Thoracic aorta (tissue), 2 donors: ENCODE data around the gene PIM2. TPM values are rescaled to one million over a fixed set of nuclear protein-coding genes. Genes with fewer than 3 reads are reported as not detected.

Experiments used
- ATAC-seq: fragments of 150-250 bp; one replicate; pipeline ENCODE4 v1.8.0; 2017; ENCODE audit warnings: low read depth; ENCODE audit not compliant: insufficient number of reproducible peaks, low FRiP score
- DNase-seq: peaks from one replicate; pipeline ENCODE4 v3.0.0-alpha.2; 2020; ENCODE audit warnings: low spot score
- H3K27ac ChIP-seq, 2 donors: fragments of 200-600 bp; sonication (generic); 1 replicate in 1 of 2; 2 replicates in 1 of 2; pipeline ENCODE4 v1.5.1; 2016; ENCODE audit warnings: mild to moderate bottlenecking in 2 of 2, moderate library complexity in 2 of 2
- H3K27me3 ChIP-seq: fragments of 200-600 bp; sonication (generic); replicated peaks from 2 replicates; pipeline ENCODE4 v1.6.0; 2016; ENCODE audit warnings: mild to moderate bottlenecking; ENCODE audit not compliant: insufficient read depth
- H3K36me3 ChIP-seq: fragments of 200-600 bp; sonication (generic); one replicate; pipeline ENCODE4 v1.5.1; 2016
- H3K4me1 ChIP-seq, 2 donors: fragments of 200-600 bp; sonication (generic); 1 replicate in 1 of 2; 2 replicates in 1 of 2; pipeline versions ENCODE4 v1.5.1 to v1.6.0; 2016; ENCODE audit warnings: low read depth in 2 of 2, mild to moderate bottlenecking in 1 of 2; ENCODE audit not compliant: control insufficient read depth in 1 of 2
- H3K4me3 ChIP-seq: fragments of 200-600 bp; sonication (generic); 2 replicates; pipeline ENCODE4 v1.5.1; 2016; ENCODE audit warnings: mild to moderate bottlenecking
- H3K9me3 ChIP-seq: fragments of 200-600 bp; sonication (generic); 2 replicates; pipeline ENCODE4 v1.5.1; 2016
- total RNA-seq, 2 donors: library from RNA; depleted of rRNA; stranded (reverse); fragments of >200 nt; gene quantifications; one replicate each; pipeline versions ENCODE4 v1.1.0 to v1.2.3, GENCODE V29; 2016
- TF ChIP-seq, protein P1 (sequence below): fragments of 200-600 bp; sonication (generic); IDR thresholded peaks from one replicate; pipeline ENCODE4 v1.5.1; 2019; ENCODE audit warnings: antibody characterized with exemption

PIM2 gene
- total RNA-seq, 2 donors from 2014 or later, result 14.8 to 21.9 TPM

- DNase-seq (no peak), ATAC-seq (no peak)
- no peaks in the 10 kb centered on the region for H3K9me3 ChIP-seq
- H3K27me3 ChIP-seq, result no peaks in the 10 kb centered on the region
- H3K4me1 ChIP-seq, result peaks cover 0 to 10% of the 10 kb centered on the region in 2 donors
- H3K36me3 ChIP-seq, result no peaks in the 10 kb centered on the region
- no peak overlapping the region for H3K4me3 ChIP-seq
- H3K27ac ChIP-seq, result no peak overlapping the region
- TF ChIP-seq, protein P1, sequence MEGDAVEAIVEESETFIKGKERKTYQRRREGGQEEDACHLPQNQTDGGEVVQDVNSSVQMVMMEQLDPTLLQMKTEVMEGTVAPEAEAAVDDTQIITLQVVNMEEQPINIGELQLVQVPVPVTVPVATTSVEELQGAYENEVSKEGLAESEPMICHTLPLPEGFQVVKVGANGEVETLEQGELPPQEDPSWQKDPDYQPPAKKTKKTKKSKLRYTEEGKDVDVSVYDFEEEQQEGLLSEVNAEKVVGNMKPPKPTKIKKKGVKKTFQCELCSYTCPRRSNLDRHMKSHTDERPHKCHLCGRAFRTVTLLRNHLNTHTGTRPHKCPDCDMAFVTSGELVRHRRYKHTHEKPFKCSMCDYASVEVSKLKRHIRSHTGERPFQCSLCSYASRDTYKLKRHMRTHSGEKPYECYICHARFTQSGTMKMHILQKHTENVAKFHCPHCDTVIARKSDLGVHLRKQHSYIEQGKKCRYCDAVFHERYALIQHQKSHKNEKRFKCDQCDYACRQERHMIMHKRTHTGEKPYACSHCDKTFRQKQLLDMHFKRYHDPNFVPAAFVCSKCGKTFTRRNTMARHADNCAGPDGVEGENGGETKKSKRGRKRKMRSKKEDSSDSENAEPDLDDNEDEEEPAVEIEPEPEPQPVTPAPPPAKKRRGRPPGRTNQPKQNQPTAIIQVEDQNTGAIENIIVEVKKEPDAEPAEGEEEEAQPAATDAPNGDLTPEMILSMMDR, result no peak
Measured at GRCh38 chrX:48893556-48894348, 25.1 kb downstream of the PIM2 start.

DNA sequence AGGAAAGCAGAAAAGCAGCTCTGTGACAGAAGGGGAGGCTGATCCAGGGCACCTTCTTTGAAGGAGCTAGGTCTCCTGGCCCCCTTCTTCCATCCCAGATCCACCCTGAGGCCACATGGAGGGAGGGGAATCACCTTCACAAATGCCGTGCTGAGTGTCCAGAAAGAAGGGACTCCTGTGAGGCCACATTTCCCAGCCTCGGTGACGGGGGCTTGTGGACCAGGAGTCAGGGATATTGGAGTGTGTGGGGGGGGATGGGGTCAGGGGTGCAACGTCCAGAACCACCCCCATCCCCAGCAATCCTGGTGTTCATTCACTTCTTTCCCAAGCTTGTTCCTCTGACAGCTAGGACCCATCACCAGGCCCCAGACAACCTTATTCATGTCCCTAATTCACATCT lies 25.9 kb downstream of the PIM2 start:
- H3K4me3 ChIP-seq, result no peak overlapping the region
- TF ChIP-seq, protein P1, result no peak
- DNase-seq (no peak), ATAC-seq (no peak)
- no peaks in the 10 kb centered on the region for H3K36me3 ChIP-seq
- H3K27ac ChIP-seq, result no peak overlapping the region
- H3K27me3 ChIP-seq, result no peaks in the 10 kb centered on the region
- no peaks in the 10 kb centered on the region for H3K9me3 ChIP-seq
- peaks cover 0 to 10% of the 10 kb centered on the region in 2 donors for H3K4me1 ChIP-seq

DNA sequence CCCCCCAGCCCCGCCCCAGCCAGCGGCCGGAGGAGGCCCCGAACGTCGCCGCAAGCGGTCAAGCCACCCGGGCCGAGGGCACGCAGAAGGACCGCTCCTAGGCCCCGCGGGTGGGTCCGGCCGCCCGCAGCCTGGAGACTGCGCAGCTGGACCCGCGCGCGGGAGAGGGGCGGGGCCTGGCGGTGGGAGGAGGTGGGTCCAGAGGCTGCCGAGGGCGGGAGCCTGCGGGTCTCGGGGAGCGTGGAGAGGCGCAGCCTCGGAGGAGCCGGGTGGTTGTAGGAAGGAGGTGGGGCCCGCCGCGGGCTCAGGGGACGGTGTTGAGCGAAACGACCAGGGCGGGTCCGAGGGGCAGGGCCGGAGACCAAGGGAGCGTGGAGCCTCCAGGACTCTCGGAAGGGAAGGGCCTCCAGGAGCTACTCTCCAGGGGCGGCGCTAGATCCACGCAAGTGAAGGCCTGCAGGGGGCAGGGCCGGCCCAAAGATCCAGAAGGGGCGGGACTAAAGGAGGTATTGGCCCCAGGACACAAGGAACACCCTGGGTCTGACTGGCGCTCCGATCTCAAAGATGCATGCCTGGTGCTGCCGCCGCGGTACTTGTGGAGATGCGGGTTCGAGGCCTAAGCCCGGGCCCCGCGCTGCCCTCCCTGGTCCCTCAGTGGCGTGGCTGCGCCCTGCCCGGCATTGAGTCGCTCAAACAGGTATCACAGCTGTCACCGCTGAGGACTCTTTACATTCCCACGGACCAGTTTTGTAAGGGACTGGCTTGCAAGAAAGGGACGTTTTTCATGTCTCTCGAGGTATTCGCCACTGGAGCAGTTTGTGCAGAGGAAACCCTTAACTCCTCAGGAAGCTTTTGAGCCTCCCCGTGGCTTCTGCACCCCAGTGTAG lies 27.2 kb downstream of the PIM2 start:
- DNase-seq, result peak; percentile 40
- TF ChIP-seq, protein P1, result peak; percentile 28
- H3K9me3 ChIP-seq, result no peaks in the 10 kb centered on the region
- no peaks in the 10 kb centered on the region for H3K36me3 ChIP-seq
- no peaks in the 10 kb centered on the region for H3K27me3 ChIP-seq
- ATAC-seq, result peak; percentile 92
- H3K4me1 ChIP-seq, result peaks cover 0 to 10% of the 10 kb centered on the region in 2 donors
- H3K4me3 ChIP-seq, result peak overlapping the region; percentile 85
- H3K27ac ChIP-seq, result peak overlapping the region; percentile 56 to 73

GRCh38 chrX:48890934-48891401 lies 27.9 kb downstream of the PIM2 start:
- Histone ChIP-seq H3K9me3 (no peaks in the 10 kb centered on the region), H3K4me1 (peaks cover 0 to 10% of the 10 kb centered on the region in 2 donors), H3K27ac (peak overlapping the region; percentile 56 to 73), H3K27me3 (no peaks in the 10 kb centered on the region), H3K36me3 (no peaks in the 10 kb centered on the region), H3K4me3 (peak overlapping the region; percentile 85)
- TF ChIP-seq, protein P1, result no peak
- ATAC-seq (no peak), DNase-seq (no peak)
